HL-60 (cell line): ENCODE results near the gene ASCL5.
A peak's percentile ranks its signal among the peaks of the same experiment; 100 is the strongest.

Experiments
- DNase-seq, 2 experiments: peaks; one replicate each; pipeline ENCODE4 v3.0.0-alpha.2; 2010 to 2020; ENCODE audit warnings: low read depth in 1 of 2, low spot score in 1 of 2
- H3K27ac ChIP-seq: fragments of 250-450 bp; sonication (Bioruptor Pico); replicated peaks from 2 replicates; pipeline ENCODE4 v1.5.1; 2020; ENCODE audit warnings: mild to moderate bottlenecking, moderate library complexity
- H3K27me3 ChIP-seq: fragments of 250-450 bp; sonication (Bioruptor Pico); 2 replicates; pipeline ENCODE4 v1.5.1; 2021; ENCODE audit warnings: mild to moderate bottlenecking, moderate library complexity; ENCODE audit not compliant: insufficient read depth, poor library complexity, severe bottlenecking
- H3K4me3 ChIP-seq: replicated peaks from 2 replicates; pipeline ENCODE4 v1.5.1; 2011; ENCODE audit warnings: mild to moderate bottlenecking, control low read depth, low read length; ENCODE audit not compliant: insufficient read depth
- GABPA ChIP-seq: IDR thresholded peaks from 2 replicates; pipeline ENCODE4 v1.6.1; 2012; ENCODE audit warnings: low read depth
- POLR2AphosphoS5 ChIP-seq: IDR thresholded peaks from 2 replicates; pipeline ENCODE4 v1.6.1; 2012; ENCODE audit warnings: low read depth
- SPI1 ChIP-seq: IDR thresholded peaks from 2 replicates; pipeline ENCODE4 v1.6.1; 2012; ENCODE audit warnings: low read depth, mild to moderate bottlenecking, borderline replicate concordance
- TF ChIP-seq, protein P1 (sequence below): IDR thresholded peaks from 2 replicates; pipeline ENCODE4 v1.6.1; 2012; ENCODE audit warnings: low read depth; ENCODE audit not compliant: insufficient replicate concordance
- TF ChIP-seq, protein P2 (sequence below): IDR thresholded peaks from one replicate; pipeline ENCODE4 v1.5.1; 2011; ENCODE audit warnings: low read length, control low read depth, inconsistent platforms; ENCODE audit not compliant: insufficient read depth

Gene ASCL5

DNA sequence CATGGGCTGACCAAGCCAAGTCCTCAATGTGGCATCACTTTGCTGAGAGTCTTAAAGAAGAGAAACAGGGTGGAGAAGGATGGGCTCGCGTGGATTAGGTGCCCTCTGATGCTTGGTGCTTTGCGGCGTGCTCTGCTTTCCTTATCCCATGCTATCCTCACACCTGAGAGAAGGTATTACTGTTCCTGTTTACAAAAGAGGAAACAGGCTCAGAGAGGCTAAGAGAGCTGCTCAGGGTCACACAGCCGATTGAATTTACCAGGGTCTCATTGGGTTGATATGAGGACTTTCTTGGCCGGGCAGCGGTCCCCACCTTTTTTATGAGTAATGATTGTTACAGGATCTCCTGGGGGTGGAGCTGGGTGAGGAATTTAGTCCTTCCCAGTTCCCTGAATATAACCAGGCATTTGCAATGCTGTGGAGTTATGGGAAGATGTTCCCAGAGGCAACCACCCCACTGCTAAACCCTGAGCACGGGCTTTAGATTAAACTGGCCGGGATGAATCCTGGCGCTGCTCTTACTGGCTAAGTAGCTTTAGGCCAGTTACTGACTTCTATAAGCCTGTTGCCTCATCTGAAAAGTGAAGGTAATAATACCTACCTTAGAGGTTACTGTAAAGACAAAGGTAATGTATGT lies 4.5 kb downstream of the ASCL5 start:
- Histone ChIP-seq H3K4me3 (no peak overlapping the region), H3K27me3 (peaks cover 3% of the 10 kb centered on the region), H3K27ac (no peak overlapping the region)
- no peak for DNase-seq
- TF ChIP-seq POLR2AphosphoS5 = no peak
- TF ChIP-seq SPI1 = no peak
- TF ChIP-seq, protein P1, sequence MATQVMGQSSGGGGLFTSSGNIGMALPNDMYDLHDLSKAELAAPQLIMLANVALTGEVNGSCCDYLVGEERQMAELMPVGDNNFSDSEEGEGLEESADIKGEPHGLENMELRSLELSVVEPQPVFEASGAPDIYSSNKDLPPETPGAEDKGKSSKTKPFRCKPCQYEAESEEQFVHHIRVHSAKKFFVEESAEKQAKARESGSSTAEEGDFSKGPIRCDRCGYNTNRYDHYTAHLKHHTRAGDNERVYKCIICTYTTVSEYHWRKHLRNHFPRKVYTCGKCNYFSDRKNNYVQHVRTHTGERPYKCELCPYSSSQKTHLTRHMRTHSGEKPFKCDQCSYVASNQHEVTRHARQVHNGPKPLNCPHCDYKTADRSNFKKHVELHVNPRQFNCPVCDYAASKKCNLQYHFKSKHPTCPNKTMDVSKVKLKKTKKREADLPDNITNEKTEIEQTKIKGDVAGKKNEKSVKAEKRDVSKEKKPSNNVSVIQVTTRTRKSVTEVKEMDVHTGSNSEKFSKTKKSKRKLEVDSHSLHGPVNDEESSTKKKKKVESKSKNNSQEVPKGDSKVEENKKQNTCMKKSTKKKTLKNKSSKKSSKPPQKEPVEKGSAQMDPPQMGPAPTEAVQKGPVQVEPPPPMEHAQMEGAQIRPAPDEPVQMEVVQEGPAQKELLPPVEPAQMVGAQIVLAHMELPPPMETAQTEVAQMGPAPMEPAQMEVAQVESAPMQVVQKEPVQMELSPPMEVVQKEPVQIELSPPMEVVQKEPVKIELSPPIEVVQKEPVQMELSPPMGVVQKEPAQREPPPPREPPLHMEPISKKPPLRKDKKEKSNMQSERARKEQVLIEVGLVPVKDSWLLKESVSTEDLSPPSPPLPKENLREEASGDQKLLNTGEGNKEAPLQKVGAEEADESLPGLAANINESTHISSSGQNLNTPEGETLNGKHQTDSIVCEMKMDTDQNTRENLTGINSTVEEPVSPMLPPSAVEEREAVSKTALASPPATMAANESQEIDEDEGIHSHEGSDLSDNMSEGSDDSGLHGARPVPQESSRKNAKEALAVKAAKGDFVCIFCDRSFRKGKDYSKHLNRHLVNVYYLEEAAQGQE = no peak
- no peak for TF ChIP-seq GABPA
- TF ChIP-seq, protein P2, sequence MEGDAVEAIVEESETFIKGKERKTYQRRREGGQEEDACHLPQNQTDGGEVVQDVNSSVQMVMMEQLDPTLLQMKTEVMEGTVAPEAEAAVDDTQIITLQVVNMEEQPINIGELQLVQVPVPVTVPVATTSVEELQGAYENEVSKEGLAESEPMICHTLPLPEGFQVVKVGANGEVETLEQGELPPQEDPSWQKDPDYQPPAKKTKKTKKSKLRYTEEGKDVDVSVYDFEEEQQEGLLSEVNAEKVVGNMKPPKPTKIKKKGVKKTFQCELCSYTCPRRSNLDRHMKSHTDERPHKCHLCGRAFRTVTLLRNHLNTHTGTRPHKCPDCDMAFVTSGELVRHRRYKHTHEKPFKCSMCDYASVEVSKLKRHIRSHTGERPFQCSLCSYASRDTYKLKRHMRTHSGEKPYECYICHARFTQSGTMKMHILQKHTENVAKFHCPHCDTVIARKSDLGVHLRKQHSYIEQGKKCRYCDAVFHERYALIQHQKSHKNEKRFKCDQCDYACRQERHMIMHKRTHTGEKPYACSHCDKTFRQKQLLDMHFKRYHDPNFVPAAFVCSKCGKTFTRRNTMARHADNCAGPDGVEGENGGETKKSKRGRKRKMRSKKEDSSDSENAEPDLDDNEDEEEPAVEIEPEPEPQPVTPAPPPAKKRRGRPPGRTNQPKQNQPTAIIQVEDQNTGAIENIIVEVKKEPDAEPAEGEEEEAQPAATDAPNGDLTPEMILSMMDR = no peak

- Histone ChIP-seq H3K27me3 (peaks cover 3% of the 10 kb centered on the region), H3K27ac (no peak overlapping the region), H3K4me3 (no peak overlapping the region)
- peak; percentile 28 to 48 for DNase-seq
- TF ChIP-seq, protein P2 = peak; percentile 78
- TF ChIP-seq, protein P1 = no peak
These were observed 7.5 kb downstream of the ASCL5 start for GRCh38 chr1:201119206-201120197.

DNA sequence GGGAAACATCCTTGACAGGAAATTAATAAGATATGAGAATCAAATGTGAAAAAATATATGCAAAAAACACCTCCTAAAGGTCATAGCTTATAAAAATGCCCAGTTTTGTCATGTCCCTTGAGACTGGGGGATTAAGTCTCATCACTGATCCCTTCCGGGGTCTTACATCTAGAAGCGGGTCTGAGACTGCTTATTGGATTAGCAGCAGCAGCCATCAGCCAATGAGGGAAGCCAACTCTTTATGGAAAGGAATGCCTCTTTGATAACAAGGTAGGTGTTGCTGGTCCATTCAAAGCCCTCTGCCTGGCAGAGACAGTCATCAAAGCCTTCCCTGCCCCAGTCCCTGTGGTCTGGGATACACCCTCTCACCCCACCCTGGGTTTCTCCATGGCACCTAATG lies 10.9 kb downstream of the ASCL5 start:
- Histone ChIP-seq H3K27me3 (peaks cover 3% of the 10 kb centered on the region), H3K27ac (no peak overlapping the region), H3K4me3 (no peak overlapping the region)
- DNase-seq = no peak
- TF ChIP-seq SPI1 (no peak), POLR2AphosphoS5 (no peak), GABPA (no peak)
- TF ChIP-seq, protein P1 = no peak
- TF ChIP-seq, protein P2 = no peak
